H1 (cell line): Measurements from ENCODE around the gene ZC3H6. TPM values are rescaled to one million over a fixed set of nuclear protein-coding genes. Genes with fewer than 3 reads are reported as not detected.

Source experiments
- RBBP5 ChIP-seq: IDR thresholded peaks from 2 replicates; pipeline ENCODE4 v1.7.1; 2012; ENCODE audit warnings: low read depth, mild to moderate bottlenecking, inconsistent platforms, low read length, moderate library complexity, borderline replicate concordance
- polyA plus RNA-seq, 7 experiments: library from polyadenylated mRNA; depleted of rRNA in 3 of 7; stranded (reverse) in 5 of 7; unstranded in 2 of 7; fragments of >200 nt in 5 of 7; fragments of 200-250 nt in 2 of 7; gene quantifications; 1 replicate in 5 of 7; 2 replicates in 1 of 7; 4 replicates in 1 of 7; pipeline versions ENCODE4 v1.2.1 to v1.2.3, GENCODE V29; 2011 to 2013; ENCODE audit warnings: missing spikeins in 2 of 7, mixed read lengths in 2 of 7
- total RNA-seq: library from RNA; stranded (reverse); fragmentation: NEBNext Ultra II Directional; extraction: Animal tissue kit (Norgen Biotek cat#: 25700); gene quantifications from 2 replicates; pipeline ENCODE4 v1.2.1, GENCODE V29; 2021
- TF ChIP-seq, protein P1 (sequence below): fragments of 300-600 bp; sonication (generic); IDR thresholded peaks from 2 replicates; pipeline ENCODE4 v1.7.1; 2012; ENCODE audit warnings: low read length, moderate library complexity, mild to moderate bottlenecking, inconsistent platforms; ENCODE audit not compliant: insufficient replicate concordance

The ZC3H6 gene
- total and polyA plus RNA-seq, 2 of the 8 experiments (the other 6 are each of a cell fraction or from before 2014, with no cell fraction given): 1.4 to 6.9 TPM

- TF ChIP-seq, protein P1, sequence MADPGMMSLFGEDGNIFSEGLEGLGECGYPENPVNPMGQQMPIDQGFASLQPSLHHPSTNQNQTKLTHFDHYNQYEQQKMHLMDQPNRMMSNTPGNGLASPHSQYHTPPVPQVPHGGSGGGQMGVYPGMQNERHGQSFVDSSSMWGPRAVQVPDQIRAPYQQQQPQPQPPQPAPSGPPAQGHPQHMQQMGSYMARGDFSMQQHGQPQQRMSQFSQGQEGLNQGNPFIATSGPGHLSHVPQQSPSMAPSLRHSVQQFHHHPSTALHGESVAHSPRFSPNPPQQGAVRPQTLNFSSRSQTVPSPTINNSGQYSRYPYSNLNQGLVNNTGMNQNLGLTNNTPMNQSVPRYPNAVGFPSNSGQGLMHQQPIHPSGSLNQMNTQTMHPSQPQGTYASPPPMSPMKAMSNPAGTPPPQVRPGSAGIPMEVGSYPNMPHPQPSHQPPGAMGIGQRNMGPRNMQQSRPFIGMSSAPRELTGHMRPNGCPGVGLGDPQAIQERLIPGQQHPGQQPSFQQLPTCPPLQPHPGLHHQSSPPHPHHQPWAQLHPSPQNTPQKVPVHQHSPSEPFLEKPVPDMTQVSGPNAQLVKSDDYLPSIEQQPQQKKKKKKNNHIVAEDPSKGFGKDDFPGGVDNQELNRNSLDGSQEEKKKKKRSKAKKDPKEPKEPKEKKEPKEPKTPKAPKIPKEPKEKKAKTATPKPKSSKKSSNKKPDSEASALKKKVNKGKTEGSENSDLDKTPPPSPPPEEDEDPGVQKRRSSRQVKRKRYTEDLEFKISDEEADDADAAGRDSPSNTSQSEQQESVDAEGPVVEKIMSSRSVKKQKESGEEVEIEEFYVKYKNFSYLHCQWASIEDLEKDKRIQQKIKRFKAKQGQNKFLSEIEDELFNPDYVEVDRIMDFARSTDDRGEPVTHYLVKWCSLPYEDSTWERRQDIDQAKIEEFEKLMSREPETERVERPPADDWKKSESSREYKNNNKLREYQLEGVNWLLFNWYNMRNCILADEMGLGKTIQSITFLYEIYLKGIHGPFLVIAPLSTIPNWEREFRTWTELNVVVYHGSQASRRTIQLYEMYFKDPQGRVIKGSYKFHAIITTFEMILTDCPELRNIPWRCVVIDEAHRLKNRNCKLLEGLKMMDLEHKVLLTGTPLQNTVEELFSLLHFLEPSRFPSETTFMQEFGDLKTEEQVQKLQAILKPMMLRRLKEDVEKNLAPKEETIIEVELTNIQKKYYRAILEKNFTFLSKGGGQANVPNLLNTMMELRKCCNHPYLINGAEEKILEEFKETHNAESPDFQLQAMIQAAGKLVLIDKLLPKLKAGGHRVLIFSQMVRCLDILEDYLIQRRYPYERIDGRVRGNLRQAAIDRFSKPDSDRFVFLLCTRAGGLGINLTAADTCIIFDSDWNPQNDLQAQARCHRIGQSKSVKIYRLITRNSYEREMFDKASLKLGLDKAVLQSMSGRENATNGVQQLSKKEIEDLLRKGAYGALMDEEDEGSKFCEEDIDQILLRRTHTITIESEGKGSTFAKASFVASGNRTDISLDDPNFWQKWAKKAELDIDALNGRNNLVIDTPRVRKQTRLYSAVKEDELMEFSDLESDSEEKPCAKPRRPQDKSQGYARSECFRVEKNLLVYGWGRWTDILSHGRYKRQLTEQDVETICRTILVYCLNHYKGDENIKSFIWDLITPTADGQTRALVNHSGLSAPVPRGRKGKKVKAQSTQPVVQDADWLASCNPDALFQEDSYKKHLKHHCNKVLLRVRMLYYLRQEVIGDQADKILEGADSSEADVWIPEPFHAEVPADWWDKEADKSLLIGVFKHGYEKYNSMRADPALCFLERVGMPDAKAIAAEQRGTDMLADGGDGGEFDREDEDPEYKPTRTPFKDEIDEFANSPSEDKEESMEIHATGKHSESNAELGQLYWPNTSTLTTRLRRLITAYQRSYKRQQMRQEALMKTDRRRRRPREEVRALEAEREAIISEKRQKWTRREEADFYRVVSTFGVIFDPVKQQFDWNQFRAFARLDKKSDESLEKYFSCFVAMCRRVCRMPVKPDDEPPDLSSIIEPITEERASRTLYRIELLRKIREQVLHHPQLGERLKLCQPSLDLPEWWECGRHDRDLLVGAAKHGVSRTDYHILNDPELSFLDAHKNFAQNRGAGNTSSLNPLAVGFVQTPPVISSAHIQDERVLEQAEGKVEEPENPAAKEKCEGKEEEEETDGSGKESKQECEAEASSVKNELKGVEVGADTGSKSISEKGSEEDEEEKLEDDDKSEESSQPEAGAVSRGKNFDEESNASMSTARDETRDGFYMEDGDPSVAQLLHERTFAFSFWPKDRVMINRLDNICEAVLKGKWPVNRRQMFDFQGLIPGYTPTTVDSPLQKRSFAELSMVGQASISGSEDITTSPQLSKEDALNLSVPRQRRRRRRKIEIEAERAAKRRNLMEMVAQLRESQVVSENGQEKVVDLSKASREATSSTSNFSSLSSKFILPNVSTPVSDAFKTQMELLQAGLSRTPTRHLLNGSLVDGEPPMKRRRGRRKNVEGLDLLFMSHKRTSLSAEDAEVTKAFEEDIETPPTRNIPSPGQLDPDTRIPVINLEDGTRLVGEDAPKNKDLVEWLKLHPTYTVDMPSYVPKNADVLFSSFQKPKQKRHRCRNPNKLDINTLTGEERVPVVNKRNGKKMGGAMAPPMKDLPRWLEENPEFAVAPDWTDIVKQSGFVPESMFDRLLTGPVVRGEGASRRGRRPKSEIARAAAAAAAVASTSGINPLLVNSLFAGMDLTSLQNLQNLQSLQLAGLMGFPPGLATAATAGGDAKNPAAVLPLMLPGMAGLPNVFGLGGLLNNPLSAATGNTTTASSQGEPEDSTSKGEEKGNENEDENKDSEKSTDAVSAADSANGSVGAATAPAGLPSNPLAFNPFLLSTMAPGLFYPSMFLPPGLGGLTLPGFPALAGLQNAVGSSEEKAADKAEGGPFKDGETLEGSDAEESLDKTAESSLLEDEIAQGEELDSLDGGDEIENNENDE: no peak
- no peak for TF ChIP-seq RBBP5
Measured at GRCh38 chr2:112262876-112263275, 12.5 kb upstream of the ZC3H6 start (continued).
